Spleen (tissue), 13 donors: Measurements from ENCODE around the gene ARPC5. TPM values are rescaled to one million over a fixed set of nuclear protein-coding genes. Genes with fewer than 3 reads are reported as not detected.
"Not testable (repeated sequence)": the region's sequence is repeated elsewhere in the genome, so short reads cannot be mapped to it uniquely, and the experiment has no call there.

Source experiments
- DNase-seq: peaks from one replicate; pipeline ENCODE4 v3.0.0-alpha.2; 2020
- H3K27ac ChIP-seq, 8 donors: fragments of 200-600 bp; sonication (generic) in 7 of 8; 1 replicate in 4 of 8; 2 replicates in 4 of 8; pipeline versions ENCODE4 v1.5.0 to v1.8.0; 2016 to 2021; ENCODE audit warnings: inconsistent platforms in 4 of 8, mild to moderate bottlenecking in 4 of 8, moderate library complexity in 1 of 8
- H3K27me3 ChIP-seq, 7 donors: fragments of 200-600 bp; sonication (generic) in 6 of 7; replicated peaks in 1 of 7; 1 replicate in 4 of 7; 2 replicates in 3 of 7; pipeline versions ENCODE4 v1.5.0 to v1.8.0; 2016 to 2021; ENCODE audit warnings: inconsistent platforms in 3 of 7, mild to moderate bottlenecking in 1 of 7
- H3K36me3 ChIP-seq, 6 donors: fragments of 200-600 bp; sonication (generic) in 5 of 6; 1 replicate in 4 of 6; 2 replicates in 2 of 6; pipeline versions ENCODE4 v1.5.0 to v1.8.0; 2016 to 2021; ENCODE audit warnings: inconsistent platforms in 2 of 6
- H3K4me1 ChIP-seq, 6 donors: fragments of 200-600 bp; sonication (generic) in 5 of 6; 1 replicate in 3 of 6; 2 replicates in 3 of 6; pipeline versions ENCODE4 v1.5.0 to v1.8.0; 2016 to 2021; ENCODE audit warnings: inconsistent platforms in 3 of 6
- H3K4me3 ChIP-seq, 8 donors: fragments of 200-600 bp; sonication (generic) in 7 of 8; 1 replicate in 4 of 8; 2 replicates in 4 of 8; pipeline versions ENCODE4 v1.5.0 to v1.8.0; 2016 to 2021; ENCODE audit warnings: inconsistent platforms in 4 of 8, mild to moderate bottlenecking in 4 of 8, moderate library complexity in 2 of 8
- H3K9me3 ChIP-seq, 8 donors: fragments of 200-600 bp; sonication (generic) in 7 of 8; 1 replicate in 4 of 8; 2 replicates in 4 of 8; pipeline versions ENCODE4 v1.5.0 to v1.8.0; 2016 to 2021; ENCODE audit warnings: inconsistent platforms in 4 of 8
- CTCF ChIP-seq, 11 experiments: fragments of 200-600 bp in 7 of 11; fragments of 450-650 bp in 4 of 11; sonication (generic) in 4 of 11; IDR thresholded peaks in 8 of 11; conservative IDR thresholded peaks in 3 of 11; 1 replicate in 7 of 11; 2 replicates in 4 of 11; pipeline versions ENCODE4 v1.4.0 to v1.8.0; 2016 to 2021; ENCODE audit warnings: antibody characterized with exemption in 11 of 11, inconsistent platforms in 4 of 11, mild to moderate bottlenecking in 1 of 11
- POLR2A ChIP-seq, 3 donors: fragments of 450-650 bp; IDR thresholded peaks; one replicate each; pipeline ENCODE4 v1.5.1; 2017; ENCODE audit warnings: antibody characterized with exemption in 3 of 3, mild to moderate bottlenecking in 1 of 3
- POLR2AphosphoS5 ChIP-seq, 3 donors: sonication (generic); formaldehyde crosslinking; IDR thresholded peaks; one replicate each; pipeline ENCODE4 v1.5.1; 2017; ENCODE audit warnings: antibody characterized with exemption in 3 of 3
- WGBS, 5 donors: extraction: QIAGEN DNeasy Blood & Tissue Kit in 3 of 5; methylation state at CpG; one replicate each; pipeline versions ENCODE4 v1.1.5 to v1.1.7; 2013 to 2018; 5-methylcytosine and 5-hydroxymethylcytosine counted together
- intact Hi-C: fragments of 100-400 bp; cut with DNase I; formaldehyde crosslinking; loops from one replicate; pipeline ENCODE4 v1.15.0; 2023; ENCODE audit warnings: low total_unique reads
- long read RNA-seq, 2 donors: transcript quantifications; one replicate each; lab custom pipeline, GENCODE V29; 2026
- polyA plus RNA-seq, 3 donors: library from polyadenylated mRNA; stranded (reverse); fragments of 200-250 nt; gene quantifications; one replicate each; pipeline ENCODE4 v1.2.1, GENCODE V29; 2013
- total RNA-seq, 7 donors: library from RNA; depleted of rRNA in 3 of 7; stranded (reverse); fragments of >200 nt in 3 of 7; fragmentation: NEBNext Ultra II Directional in 4 of 7; extraction: Animal tissue kit (Norgen Biotek cat#: 25700) in 4 of 7; gene quantifications; one replicate each; pipeline versions ENCODE4 v1.1.0 to v1.2.1, GENCODE V29; 2016 to 2021
- donor health status: healthy with polysubstance abuse.
- donor health status: DM: no; HTN: no; CAD: no; lungs with moderate emphysema.
- donor health status: DM: no; HTN: no; CAD: no.
- donor health status: Bipolar disorder and iron deficiency.
- donor health status: healthy.
- donor health status: DM: no; HTN: no; CAD: no.
- donor health status: DM: yes; HTN: yes; CAD: no.

Gene ARPC5
- total RNA-seq (100 to 1,000 TPM; 141 to 221 (median 171) TPM), polyA plus RNA-seq (100 to 1,000 TPM; 122 to 208 (median 190) TPM)
- long read RNA-seq, donor 1, full-length matches to known transcripts = 217 of 245 reads
- long read RNA-seq, donor 1, partial matches to known transcripts = 28 of 245 reads
- long read RNA-seq, donor 1, other reads (novel, unspliced or antisense) = 0 of 245 reads
- long read RNA-seq, donor 2, full-length matches to known transcripts = 150 of 166 reads
- long read RNA-seq, donor 2, partial matches to known transcripts = 5 of 166 reads
- long read RNA-seq, donor 2, other reads (novel, unspliced or antisense) = 11 of 166 reads

GRCh38 chr1:183635606-183636333 lies at the start of gene ARPC5:
Gene ARPC5, minus strand, starts transcription at chr1:183635783. Its CDS starts 124 bp downstream, at chr1:183635659.
- no peaks in the 10 kb centered on the region for H3K27me3 ChIP-seq
- peak within 1 kb of the TSS; percentile 86 to 95 (median 90) for H3K4me3 ChIP-seq
- TF ChIP-seq CTCF (IDR thresholded peaks at IDR 0.05 in 8 of 11, conservative IDR thresholded peaks at IDR 0.05 in 3 of 11) = peak in 2 of 11 experiments; percentile 18 to 37
- TF ChIP-seq POLR2A (IDR thresholded peaks at IDR 0.05) = peak; percentile 57 to 89 (median 84)
- TF ChIP-seq POLR2AphosphoS5 (IDR thresholded peaks at IDR 0.05) = peak; percentile 97 to 99 (median 99)
- 0 to 1% (median 0%) methylated on average over 34 to 65 of the region's 65 CpGs for WGBS, 5 donors
- H3K9me3 ChIP-seq = no peaks in the 10 kb centered on the region
- peak within 1 kb of the TSS; percentile 89 to 99 (median 97) for H3K27ac ChIP-seq
- intact Hi-C loops = loop anchor here (5.0 kb wide), 1 partner anchor 163 kb away; the partner anchor contains the start of gene SMG7
- DNase-seq = peak; percentile 99
- H3K4me1 ChIP-seq = peaks cover 24 to 73% (median 47%) of the 10 kb centered on the region in 6 donors
- peaks cover 0 to 23% (median 5%) of the 10 kb centered on the region in 6 donors for H3K36me3 ChIP-seq

- intact Hi-C loops = no loop called here
- peaks cover 0 to 5% (median 0%) of the 10 kb centered on the region in 7 donors for H3K27me3 ChIP-seq
- H3K27ac ChIP-seq = no peak overlapping the region
- no peak overlapping the region for H3K4me3 ChIP-seq
- H3K9me3 ChIP-seq = no peaks in the 10 kb centered on the region
- TF ChIP-seq CTCF (IDR thresholded peaks at IDR 0.05 in 8 of 11, conservative IDR thresholded peaks at IDR 0.05 in 3 of 11) (peak; percentile 47 to 91 (median 75)), POLR2A (IDR thresholded peaks at IDR 0.05) (no peak)
- H3K36me3 ChIP-seq = no peaks in the 10 kb centered on the region
- 1 to 8% (median 5%) methylated on average over 3 of the region's 3 CpGs for WGBS, 5 donors
- peaks cover 0 to 8% (median 5%) of the 10 kb centered on the region in 6 donors for H3K4me1 ChIP-seq
- DNase-seq = no peak
Measured at GRCh38 chr1:183685112-183685713, 49.6 kb upstream of the ARPC5 start.

- H3K27ac ChIP-seq, DNase-seq, intact Hi-C loops, H3K4me1 ChIP-seq, H3K4me3 ChIP-seq, H3K9me3 ChIP-seq, H3K36me3 ChIP-seq, H3K27me3 ChIP-seq: not testable (repeated sequence)
- WGBS, 5 donors = 96 to 98% (median 98%) methylated on average over 4 of the region's 4 CpGs
Measured at GRCh38 chr1:183679363-183679762, 43.8 kb upstream of the ARPC5 start.

- Histone ChIP-seq H3K27me3 (no peaks in the 10 kb centered on the region), H3K4me1 (no peaks in the 10 kb centered on the region), H3K36me3 (no peaks in the 10 kb centered on the region), H3K9me3 (peaks cover 0 to 6% (median 2%) of the 10 kb centered on the region in 8 donors), H3K27ac (no peak overlapping the region), H3K4me3 (no peak overlapping the region)
- intact Hi-C loops = no loop called here
- WGBS, 5 donors = 78 to 98% (median 93%) methylated on average over 3 of the region's 3 CpGs
- DNase-seq = no peak
- TF ChIP-seq CTCF (IDR thresholded peaks at IDR 0.05 in 8 of 11, conservative IDR thresholded peaks at IDR 0.05 in 3 of 11) (no peak), POLR2AphosphoS5 (IDR thresholded peaks at IDR 0.05) (no peak), POLR2A (IDR thresholded peaks at IDR 0.05) (no peak)
Measured at GRCh38 chr1:183678819-183679218, 43.2 kb upstream of the ARPC5 start.
